Posterior cingulate gyrus (tissue), 11 donors: Measurements from ENCODE around the gene TENM3.
"Not testable (repeated sequence)": the region's sequence is repeated elsewhere in the genome, so short reads cannot be mapped to it uniquely, and the experiment has no call there.

ENCODE experiments used
- DNase-seq, 10 donors: peaks; one replicate each; pipeline versions ENCODE4 v3.0.0 to v3.0.0-alpha.2; 2020 to 2021; ENCODE audit warnings: mixed read lengths in 3 of 10
- intact Hi-C: fragments of 100-400 bp; cut with DNase I; formaldehyde crosslinking; loops from one replicate; pipeline ENCODE4 v1.15.1; 2023

Gene TENM3

GRCh38 chr4:182225257-182225852, 17.8 kb upstream of the TENM3 start:
- DNase-seq, result no peak
- intact Hi-C loops, result no loop called here

GRCh38 chr4:182227611-182228010, 15.6 kb upstream of the TENM3 start:
- intact Hi-C loops, result no loop called here

DNA sequence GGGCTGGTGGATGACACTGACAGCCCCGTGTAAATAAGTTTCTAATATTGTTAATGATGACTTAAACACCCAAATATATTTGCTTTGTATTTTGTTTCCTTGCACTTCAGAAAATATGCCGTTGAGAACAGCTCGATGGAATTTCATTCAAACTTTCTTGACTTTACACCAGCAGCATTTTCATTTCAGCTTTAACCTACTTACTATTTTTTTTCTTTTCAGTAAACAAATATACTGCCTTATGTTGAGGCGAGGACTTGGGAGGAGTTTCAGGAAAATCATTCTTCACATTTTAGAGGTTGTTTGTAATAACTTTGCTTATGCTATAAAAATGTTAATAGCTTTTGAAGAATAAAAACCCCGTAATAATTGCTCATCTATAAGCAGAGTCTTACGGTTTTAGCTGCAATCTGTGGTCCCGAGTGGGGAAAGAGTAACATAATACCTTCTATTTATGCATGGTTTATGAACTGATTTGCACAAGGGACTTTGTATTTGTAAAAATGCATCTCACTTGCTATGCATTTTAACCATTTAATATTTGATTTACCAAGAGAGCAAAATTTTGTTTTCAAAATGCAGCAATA, 14.1 kb upstream of the TENM3 start:
- intact Hi-C loops, result no loop called here
- DNase-seq, result no peak

More at GRCh38 chr4:182227611-182228010, 15.6 kb upstream of the TENM3 start:
- no peak for DNase-seq

- intact Hi-C loops, result no loop called here
- no peak for DNase-seq
Observed at GRCh38 chr4:182230256-182230655, 12.9 kb upstream of the TENM3 start.

- no peak for DNase-seq
- intact Hi-C loops, result no loop called here
Observed at GRCh38 chr4:182231080-182231479, 12.1 kb upstream of the TENM3 start.

DNA sequence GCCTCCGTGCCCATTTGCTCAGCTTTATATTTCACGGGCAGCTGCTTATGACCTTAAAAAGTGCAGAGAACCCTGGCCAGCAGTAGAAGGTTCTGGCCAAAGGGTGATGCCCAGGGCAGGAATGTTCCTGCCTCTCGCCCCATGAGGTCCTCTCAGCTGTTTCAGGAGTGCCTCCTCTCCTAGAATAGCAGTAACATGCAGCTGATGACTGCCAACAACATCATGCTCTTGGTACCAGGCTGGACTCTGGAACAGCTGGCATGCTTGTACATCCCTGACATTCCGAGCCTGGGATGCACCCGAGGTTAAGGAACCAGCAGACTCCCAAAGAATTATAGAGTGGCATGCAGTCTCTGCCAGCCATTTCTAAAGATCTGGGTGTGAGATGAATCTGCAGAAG, 11.7 kb upstream of the TENM3 start:
- intact Hi-C loops, result no loop called here
- DNase-seq, result no peak

DNA sequence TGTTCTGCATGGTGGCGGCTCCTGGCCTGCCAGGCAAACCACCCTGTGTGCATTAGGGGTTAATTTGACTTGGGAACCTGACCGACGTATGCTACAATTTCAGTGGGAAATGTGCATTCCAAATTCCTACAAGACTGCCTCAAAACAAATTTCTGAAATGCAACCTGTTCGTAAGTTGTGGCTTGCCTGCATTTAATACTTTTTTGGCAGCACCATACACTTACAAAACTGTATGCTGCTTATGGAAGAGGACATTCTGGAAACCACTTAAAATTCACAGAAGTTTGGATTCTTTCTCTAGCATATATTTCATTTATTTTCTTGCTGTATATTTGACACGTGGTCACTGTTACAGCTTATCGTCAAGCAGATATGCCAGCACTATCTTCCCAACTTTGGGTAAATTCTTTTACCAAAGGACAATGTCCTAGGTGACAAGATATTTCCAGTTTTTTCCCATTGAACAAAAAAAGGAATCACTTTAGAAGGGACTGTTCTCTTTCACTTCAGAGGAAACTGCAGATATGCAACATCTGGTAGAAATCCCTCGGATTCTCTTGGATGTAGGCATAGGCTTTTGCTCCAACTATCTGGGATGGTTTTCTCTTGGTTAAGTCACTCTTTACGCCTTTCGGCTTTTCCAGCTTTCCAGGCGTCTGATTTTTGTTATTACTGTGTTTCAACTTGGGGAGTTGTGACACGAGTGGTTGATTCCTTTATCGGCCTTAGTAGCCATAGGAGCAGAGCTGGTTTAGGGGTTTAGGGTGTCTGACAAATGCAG, 9.7 kb upstream of the TENM3 start:
- intact Hi-C loops, result no loop called here
- DNase-seq, result no peak

- intact Hi-C loops, result no loop called here
- no peak for DNase-seq
Observed at GRCh38 chr4:182235021-182235795, 8.0 kb upstream of the TENM3 start.

DNA sequence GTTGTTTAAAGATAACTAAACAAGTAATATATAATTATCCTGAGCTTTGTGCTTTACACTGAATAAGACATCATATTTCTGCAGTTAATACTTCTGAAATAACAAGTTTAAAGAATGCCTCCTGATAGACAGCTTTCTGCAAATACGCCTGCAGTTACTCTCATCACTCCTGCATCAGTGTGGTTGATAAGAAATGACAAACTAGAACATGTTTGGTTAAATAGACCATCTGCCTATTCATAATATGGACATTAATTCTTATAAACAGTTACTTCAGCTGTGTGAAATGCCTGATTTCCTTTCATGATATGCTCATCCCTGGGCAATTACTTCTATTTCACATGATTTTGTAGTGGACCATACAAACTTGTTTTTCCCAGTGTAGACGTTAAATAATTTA, 7.0 kb upstream of the TENM3 start:
- DNase-seq, result no peak

DNA sequence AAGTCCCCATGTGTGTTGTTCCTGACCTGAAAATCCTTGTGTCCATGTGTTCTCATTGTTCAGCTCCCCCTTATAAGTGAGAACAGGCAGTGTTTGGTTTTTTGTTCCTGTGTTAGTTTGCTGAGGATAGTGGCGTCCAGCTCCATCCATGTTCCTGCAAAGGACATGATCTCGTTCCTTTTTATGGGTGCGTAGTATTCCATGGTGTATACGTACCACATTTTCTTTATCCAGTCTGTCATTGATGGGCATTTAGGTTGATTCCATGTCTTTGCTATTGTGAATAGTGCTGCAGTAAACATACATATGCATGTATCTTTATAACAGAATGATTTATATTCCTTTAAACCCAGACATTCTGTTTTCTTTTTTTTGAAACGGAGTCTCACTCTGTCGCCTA, 6.2 kb upstream of the TENM3 start:
- intact Hi-C loops, DNase-seq: not testable (repeated sequence)

More for the DNA sequence above, 7.0 kb upstream of the TENM3 start:
- intact Hi-C loops, result no loop called here

- DNase-seq, result no peak
- intact Hi-C loops, result no loop called here
Observed at GRCh38 chr4:182238355-182238931, 4.8 kb upstream of the TENM3 start.

DNA sequence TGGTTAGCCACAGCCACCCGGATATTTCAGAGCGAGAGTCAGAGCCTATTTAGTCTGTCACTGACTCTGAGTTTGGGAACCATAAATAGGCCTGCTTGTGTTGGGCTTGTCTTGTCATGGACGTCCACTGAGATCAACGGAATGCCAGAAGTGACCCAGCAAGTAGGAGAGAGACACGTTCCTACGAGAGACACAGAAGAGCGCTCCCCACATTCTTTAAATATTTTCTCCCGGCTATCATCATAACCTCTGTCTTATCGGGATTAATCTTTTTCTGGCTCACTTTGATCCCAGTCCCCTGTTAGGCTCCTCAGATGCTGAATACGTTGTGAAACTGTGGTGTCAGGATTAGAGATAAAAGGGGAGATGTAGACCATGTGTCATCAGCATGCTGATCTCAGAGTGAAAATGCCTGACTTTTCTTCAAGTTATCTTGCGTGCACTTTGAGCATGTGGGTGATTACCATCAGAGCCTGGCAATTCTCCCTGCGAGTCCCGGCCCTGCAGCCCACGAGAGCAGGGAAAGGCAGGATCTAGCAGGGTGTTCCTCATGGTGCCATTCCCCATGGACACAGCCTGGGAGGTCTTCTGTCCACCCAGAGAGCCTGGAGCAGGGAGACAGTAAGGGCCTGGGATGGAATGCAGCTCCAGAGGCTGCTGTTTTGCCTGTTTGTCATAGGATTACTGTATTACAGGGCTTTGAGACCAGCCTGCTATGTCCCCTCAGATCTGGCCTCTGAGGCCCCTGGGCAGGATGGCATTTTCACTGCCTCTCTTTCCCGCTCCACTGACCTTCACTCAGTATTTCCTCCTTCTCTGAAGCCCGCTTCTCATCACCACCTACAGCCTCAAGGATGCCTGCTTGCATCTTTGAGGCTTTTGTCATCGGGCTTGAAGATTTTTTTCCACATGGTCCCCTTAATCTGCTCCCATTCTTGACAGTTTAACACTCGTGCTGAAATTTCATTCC, 2.8 kb upstream of the TENM3 start:
- DNase-seq, result no peak

DNA sequence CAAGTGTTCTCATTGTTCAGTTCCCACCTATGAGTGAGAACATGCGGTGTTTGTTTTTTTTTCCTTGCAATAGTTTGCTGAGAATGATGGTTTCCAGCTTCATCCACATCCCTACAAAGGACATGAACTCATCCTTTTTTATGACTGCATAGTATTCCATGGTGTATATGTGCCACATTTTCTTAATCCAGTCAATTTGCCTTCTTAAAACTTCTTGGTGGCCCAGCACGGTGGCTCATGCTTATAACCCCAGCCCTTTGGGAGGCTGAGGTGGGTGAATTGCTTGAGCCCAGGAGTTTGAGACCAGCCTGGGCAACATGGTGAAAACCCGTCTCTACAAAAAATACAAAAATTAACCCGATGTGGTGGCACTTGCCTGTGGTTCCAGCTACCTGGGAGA, 942 bp upstream of the TENM3 start:
- DNase-seq, intact Hi-C loops: not testable (repeated sequence)

More for the DNA sequence above, 2.8 kb upstream of the TENM3 start:
- intact Hi-C loops, result no loop called here

- intact Hi-C loops, result no loop called here
- no peak for DNase-seq
Observed at GRCh38 chr4:182242787-182243186, 415 bp upstream of the TENM3 start.

DNA sequence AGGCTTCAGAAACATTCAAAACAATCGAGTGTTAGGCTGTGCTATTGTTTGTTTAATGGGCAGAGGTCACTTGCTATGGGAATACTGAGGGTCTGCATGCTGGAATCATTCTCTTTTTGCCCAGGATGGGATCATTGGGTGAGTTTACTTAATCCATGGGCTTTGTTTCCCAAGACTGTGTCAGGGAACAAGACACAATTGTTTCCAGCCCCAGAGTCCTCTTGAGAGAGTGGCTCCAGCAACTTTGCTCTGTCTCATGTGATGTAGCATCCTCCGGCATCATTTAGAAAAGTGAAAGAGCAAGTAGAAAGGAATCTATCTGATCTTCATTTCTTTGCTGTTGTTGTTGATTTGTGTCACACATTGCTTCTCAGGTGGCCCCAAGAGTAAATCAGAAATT, 1.8 kb downstream of the TENM3 start:
- intact Hi-C loops, result no loop called here
- DNase-seq, result no peak

GRCh38 chr4:182245541-182246215, 2.5 kb downstream of the TENM3 start:
- intact Hi-C loops, result no loop called here
- DNase-seq, result no peak

- intact Hi-C loops, result no loop called here
- DNase-seq, result peak in 7 of 10 donors; percentile 24 to 91 (median 50)
Observed at GRCh38 chr4:182246401-182247205, 3.4 kb downstream of the TENM3 start.

DNA sequence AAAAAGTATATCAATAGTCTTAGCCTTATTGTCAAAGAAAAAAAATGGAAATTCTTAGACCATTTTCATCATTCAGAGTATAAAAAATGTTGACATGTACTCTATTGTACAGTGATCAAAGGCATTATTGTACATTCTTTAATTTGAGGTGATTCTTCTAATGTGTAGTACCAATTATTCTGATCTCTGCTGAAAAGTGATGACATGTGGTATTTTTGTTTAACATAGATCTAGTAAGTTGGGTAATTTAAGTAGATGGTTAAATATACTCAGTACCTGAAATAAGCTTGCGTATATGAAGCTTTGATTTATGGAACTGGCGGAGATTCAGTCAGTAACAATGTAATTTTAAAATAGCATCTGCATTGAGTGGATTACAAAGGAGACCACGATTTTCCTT, 5.1 kb downstream of the TENM3 start:
- DNase-seq, result no peak
- intact Hi-C loops, result no loop called here
